Measurements from ENCODE around the gene GBA3. TPM values are rescaled to one million over a fixed set of nuclear protein-coding genes. Genes with fewer than 3 reads are reported as not detected.

The GBA3 gene
- total RNA-seq, 3 donors from 2014 or later (not counting 1 experiment from before 2014, with no cell fraction given), result not detected

Other genes starting within 250 kb of the GBA3 start
- gene ADGRA3, start 176.9 kb upstream of the GBA3 start, total RNA-seq, result 10 to 100 TPM in 1 of 3 donors, 1 to 10 TPM in 2; 5.5 to 15.8 (median 8.2) TPM

Data from natural killer cell (primary cell).